Liver (tissue), 9 donors: ENCODE data around the gene SEMA3G. TPM values are rescaled to one million over a fixed set of nuclear protein-coding genes. Genes with fewer than 3 reads are reported as not detected.

Source experiments
- DNase-seq: peaks from one replicate; pipeline ENCODE4 v3.0.0-alpha.2; 2017; ENCODE audit warnings: low spot score
- H3K27ac ChIP-seq, 2 donors: one replicate each; pipeline ENCODE4 v1.7.0; 2013; ENCODE audit warnings: inconsistent platforms in 2 of 2, low read length in 2 of 2, control low read depth in 1 of 2, low read depth in 1 of 2, mild to moderate bottlenecking in 1 of 2
- H3K27me3 ChIP-seq, 4 donors: one replicate each; pipeline versions ENCODE4 v1.6.1 to v1.7.0; 2013; ENCODE audit warnings: low read length in 3 of 4, inconsistent platforms in 1 of 4, mild to moderate bottlenecking in 1 of 4, moderate library complexity in 1 of 4; ENCODE audit not compliant: control insufficient read depth in 4 of 4, insufficient read depth in 4 of 4
- H3K36me3 ChIP-seq, 4 donors: one replicate each; pipeline versions ENCODE4 v1.6.1 to v1.7.0; 2013; ENCODE audit warnings: low read length in 3 of 4, mild to moderate bottlenecking in 3 of 4, low read depth in 1 of 4, moderate library complexity in 1 of 4; ENCODE audit not compliant: control insufficient read depth in 4 of 4, insufficient read depth in 3 of 4
- H3K4me1 ChIP-seq, 4 donors: one replicate each; pipeline versions ENCODE4 v1.6.1 to v1.7.0; 2013; ENCODE audit warnings: low read length in 3 of 4, mild to moderate bottlenecking in 3 of 4, moderate library complexity in 1 of 4; ENCODE audit not compliant: control insufficient read depth in 4 of 4, insufficient read depth in 4 of 4
- H3K4me3 ChIP-seq, 3 donors: one replicate each; pipeline versions ENCODE4 v1.6.1 to v1.7.0; 2013; ENCODE audit warnings: low read length in 3 of 3, control low read depth in 1 of 3, low read depth in 1 of 3, mild to moderate bottlenecking in 1 of 3
- H3K9ac ChIP-seq, 2 donors: one replicate each; pipeline ENCODE4 v1.7.0; 2013; ENCODE audit warnings: low read length in 2 of 2, mild to moderate bottlenecking in 2 of 2, moderate library complexity in 2 of 2, control low read depth in 1 of 2, low read depth in 1 of 2
- H3K9me3 ChIP-seq, 4 donors: one replicate each; pipeline versions ENCODE4 v1.6.1 to v1.7.0; 2013; ENCODE audit warnings: low read length in 3 of 4; ENCODE audit not compliant: control insufficient read depth in 4 of 4
- EGR1 ChIP-seq, 2 donors: IDR thresholded peaks; 2 replicates each; pipeline ENCODE4 v1.6.1; 2016 to 2018; ENCODE audit warnings: antibody characterized with exemption in 2 of 2, low read depth in 2 of 2
- FOXA1 ChIP-seq: IDR thresholded peaks from 2 replicates; pipeline ENCODE4 v1.6.1; 2016; ENCODE audit warnings: antibody characterized with exemption
- FOXA2 ChIP-seq: IDR thresholded peaks from 2 replicates; pipeline ENCODE4 v1.6.1; 2016; ENCODE audit warnings: antibody characterized with exemption
- GABPA ChIP-seq, 2 donors: IDR thresholded peaks in 1 of 2; conservative IDR thresholded peaks in 1 of 2; 2 replicates each; pipeline ENCODE4 v1.6.1; 2016; ENCODE audit warnings: antibody characterized with exemption in 2 of 2, mild to moderate bottlenecking in 1 of 2, moderate library complexity in 1 of 2
- HNF4A ChIP-seq, 2 donors: conservative IDR thresholded peaks; 2 replicates each; pipeline ENCODE4 v1.6.1; 2016; ENCODE audit warnings: antibody characterized with exemption in 2 of 2, mild to moderate bottlenecking in 2 of 2
- HNF4G ChIP-seq: IDR thresholded peaks from 2 replicates; pipeline ENCODE4 v1.6.1; 2016; ENCODE audit warnings: antibody characterized with exemption
- JUND ChIP-seq, 2 donors: IDR thresholded peaks; 2 replicates each; pipeline ENCODE4 v1.6.1; 2016; ENCODE audit warnings: antibody characterized with exemption in 2 of 2
- NR2F2 ChIP-seq: IDR thresholded peaks from 2 replicates; pipeline ENCODE4 v1.6.1; 2016; ENCODE audit warnings: antibody characterized with exemption
- RAD21 ChIP-seq, 2 donors: IDR thresholded peaks; 2 replicates each; pipeline ENCODE4 v1.6.1; 2016; ENCODE audit warnings: antibody characterized with exemption in 2 of 2, mild to moderate bottlenecking in 2 of 2
- RXRA ChIP-seq, 2 donors: IDR thresholded peaks; 2 replicates each; pipeline ENCODE4 v1.6.1; 2017 to 2018; ENCODE audit warnings: antibody characterized with exemption in 2 of 2, mild to moderate bottlenecking in 1 of 2
- SP1 ChIP-seq: IDR thresholded peaks from 2 replicates; pipeline ENCODE4 v1.6.1; 2018; ENCODE audit warnings: antibody characterized with exemption, mild to moderate bottlenecking
- TAF1 ChIP-seq: conservative IDR thresholded peaks from 2 replicates; pipeline ENCODE4 v1.6.1; 2016; ENCODE audit warnings: antibody characterized with exemption, mild to moderate bottlenecking
- YY1 ChIP-seq: IDR thresholded peaks from 2 replicates; pipeline ENCODE4 v1.6.1; 2016; ENCODE audit warnings: antibody characterized with exemption, mild to moderate bottlenecking
- WGBS: extraction: QIAGEN DNeasy Blood & Tissue Kit; methylation state at CpG from one replicate; pipeline ENCODE4 v1.1.7; 2013; 5-methylcytosine and 5-hydroxymethylcytosine counted together
- polyA plus RNA-seq, 2 donors: library from polyadenylated mRNA; stranded (reverse) in 1 of 2; unstranded in 1 of 2; fragments of 200-250 nt in 1 of 2; fragments of >200 nt in 1 of 2; fragmentation: Nextera tagmentation in 1 of 2; extraction: Ambion mirVana in 1 of 2; gene quantifications; one replicate each; pipeline versions ENCODE4 v1.2.1 to v1.2.3, GENCODE V29; 2013 to 2015
- total RNA-seq, 2 donors: library from RNA; depleted of rRNA; stranded (reverse); fragments of >200 nt; gene quantifications; one replicate each; pipeline ENCODE4 v1.2.3, GENCODE V29; 2014
- TF ChIP-seq, protein P1 (sequence below): IDR thresholded peaks from 2 replicates; pipeline ENCODE4 v1.6.1; 2016; ENCODE audit warnings: antibody characterized with exemption, mild to moderate bottlenecking
- TF ChIP-seq, protein P2 (sequence below): IDR thresholded peaks from 2 replicates; pipeline ENCODE4 v1.6.1; 2016; ENCODE audit warnings: antibody characterized with exemption
- TF ChIP-seq, protein P3 (sequence below): IDR thresholded peaks from 2 replicates; pipeline ENCODE4 v1.6.1; 2016; ENCODE audit warnings: antibody characterized with exemption
- TF ChIP-seq, protein P4 (sequence below): IDR thresholded peaks from 2 replicates; pipeline ENCODE4 v1.6.1; 2016; ENCODE audit warnings: antibody characterized with exemption
- TF ChIP-seq, protein P5 (sequence below): fragments of 150-350 bp; IDR thresholded peaks from 2 replicates; pipeline ENCODE4 v1.5.1; 2017; ENCODE audit warnings: improper control_type of control experiment, low read depth, low read length; ENCODE audit not compliant: missing input control
- donor health status: healthy.
- donor health status: healthy.
- donor health status: healthy.
- donor health status: healthy.
- donor health status: healthy.

Gene SEMA3G
- total and polyA plus RNA-seq, 4 donors = 0.47 to 1.2 (median 0.74) TPM

DNA sequence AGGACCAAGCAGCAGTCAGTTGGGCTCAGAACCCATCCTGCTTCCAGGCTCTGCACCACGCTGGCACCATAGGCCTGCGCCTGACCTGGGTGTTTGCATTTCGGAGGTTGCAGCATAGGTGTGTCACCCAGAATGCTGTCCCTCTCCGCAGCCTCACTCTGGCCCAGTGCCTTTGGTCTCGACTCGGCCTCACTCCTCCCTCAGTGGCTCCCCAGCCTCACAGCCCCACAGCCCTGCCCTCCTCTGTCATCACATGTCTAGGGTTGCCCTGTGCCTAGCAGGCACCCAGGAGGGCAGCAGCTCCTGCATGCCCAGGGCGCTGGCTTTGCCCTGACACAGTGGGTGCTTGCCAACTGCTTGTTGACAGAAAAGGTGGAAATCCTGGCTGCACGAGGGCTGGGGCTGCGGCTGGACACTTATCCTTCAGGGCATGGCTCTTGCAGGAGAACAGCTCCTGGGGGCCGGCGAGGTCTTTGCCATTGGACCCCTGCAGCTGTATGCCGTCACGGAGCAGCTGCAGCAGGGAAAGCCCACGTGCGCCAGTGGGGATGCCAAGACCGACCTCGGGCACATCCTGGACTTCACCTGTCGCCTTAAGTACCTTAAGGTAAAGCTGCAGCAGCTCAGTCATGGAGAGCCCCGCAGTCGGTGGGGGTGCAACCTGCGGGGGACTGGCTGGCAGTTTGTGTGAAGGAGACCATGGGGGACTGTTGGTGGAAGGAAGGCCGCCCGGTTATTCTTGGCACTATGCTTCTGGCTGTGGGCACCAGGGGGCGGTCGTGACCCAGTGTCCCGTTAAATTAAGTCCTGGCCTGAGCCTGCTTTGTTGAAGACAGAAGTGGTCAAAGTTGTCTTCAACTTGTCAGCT lies 26.7 kb upstream of the SEMA3G start:
- Histone ChIP-seq H3K9ac (no peak overlapping the region), H3K27ac (peak overlapping the region; percentile 34 to 65), H3K9me3 (no peaks in the 10 kb centered on the region), H3K4me3 (no peak overlapping the region), H3K27me3 (no peaks in the 10 kb centered on the region), H3K4me1 (peaks cover 3 to 31% (median 24%) of the 10 kb centered on the region in 4 donors), H3K36me3 (peaks cover 3 to 25% (median 17%) of the 10 kb centered on the region in 4 donors)
- 34% methylated on average over 26 of the region's 26 CpGs for WGBS
- TF ChIP-seq YY1 = peak; percentile 75
- TF ChIP-seq HNF4A (conservative IDR thresholded peaks at IDR 0.05) = peak; percentile 61 to 86
- TF ChIP-seq RAD21 (IDR thresholded peaks at IDR 0.05) = peak; percentile 76 to 78
- TF ChIP-seq JUND (IDR thresholded peaks at IDR 0.05) = no peak
- TF ChIP-seq, protein P1, sequence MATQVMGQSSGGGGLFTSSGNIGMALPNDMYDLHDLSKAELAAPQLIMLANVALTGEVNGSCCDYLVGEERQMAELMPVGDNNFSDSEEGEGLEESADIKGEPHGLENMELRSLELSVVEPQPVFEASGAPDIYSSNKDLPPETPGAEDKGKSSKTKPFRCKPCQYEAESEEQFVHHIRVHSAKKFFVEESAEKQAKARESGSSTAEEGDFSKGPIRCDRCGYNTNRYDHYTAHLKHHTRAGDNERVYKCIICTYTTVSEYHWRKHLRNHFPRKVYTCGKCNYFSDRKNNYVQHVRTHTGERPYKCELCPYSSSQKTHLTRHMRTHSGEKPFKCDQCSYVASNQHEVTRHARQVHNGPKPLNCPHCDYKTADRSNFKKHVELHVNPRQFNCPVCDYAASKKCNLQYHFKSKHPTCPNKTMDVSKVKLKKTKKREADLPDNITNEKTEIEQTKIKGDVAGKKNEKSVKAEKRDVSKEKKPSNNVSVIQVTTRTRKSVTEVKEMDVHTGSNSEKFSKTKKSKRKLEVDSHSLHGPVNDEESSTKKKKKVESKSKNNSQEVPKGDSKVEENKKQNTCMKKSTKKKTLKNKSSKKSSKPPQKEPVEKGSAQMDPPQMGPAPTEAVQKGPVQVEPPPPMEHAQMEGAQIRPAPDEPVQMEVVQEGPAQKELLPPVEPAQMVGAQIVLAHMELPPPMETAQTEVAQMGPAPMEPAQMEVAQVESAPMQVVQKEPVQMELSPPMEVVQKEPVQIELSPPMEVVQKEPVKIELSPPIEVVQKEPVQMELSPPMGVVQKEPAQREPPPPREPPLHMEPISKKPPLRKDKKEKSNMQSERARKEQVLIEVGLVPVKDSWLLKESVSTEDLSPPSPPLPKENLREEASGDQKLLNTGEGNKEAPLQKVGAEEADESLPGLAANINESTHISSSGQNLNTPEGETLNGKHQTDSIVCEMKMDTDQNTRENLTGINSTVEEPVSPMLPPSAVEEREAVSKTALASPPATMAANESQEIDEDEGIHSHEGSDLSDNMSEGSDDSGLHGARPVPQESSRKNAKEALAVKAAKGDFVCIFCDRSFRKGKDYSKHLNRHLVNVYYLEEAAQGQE = no peak
- no peak for TF ChIP-seq TAF1
- TF ChIP-seq GABPA (IDR thresholded peaks at IDR 0.05 in 1 of 2, conservative IDR thresholded peaks at IDR 0.05 in 1 of 2) = peak in 1 of 2 donors; percentile 31
- TF ChIP-seq, protein P2, sequence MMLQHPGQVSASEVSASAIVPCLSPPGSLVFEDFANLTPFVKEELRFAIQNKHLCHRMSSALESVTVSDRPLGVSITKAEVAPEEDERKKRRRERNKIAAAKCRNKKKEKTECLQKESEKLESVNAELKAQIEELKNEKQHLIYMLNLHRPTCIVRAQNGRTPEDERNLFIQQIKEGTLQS = peak; percentile 44
- no peak for TF ChIP-seq HNF4G
- peak in 1 of 2 donors; percentile 75 for TF ChIP-seq EGR1 (IDR thresholded peaks at IDR 0.05; ENCODE audit: low read depth in 2 of 2)
- peak; percentile 99 for TF ChIP-seq FOXA2
- TF ChIP-seq, protein P3, sequence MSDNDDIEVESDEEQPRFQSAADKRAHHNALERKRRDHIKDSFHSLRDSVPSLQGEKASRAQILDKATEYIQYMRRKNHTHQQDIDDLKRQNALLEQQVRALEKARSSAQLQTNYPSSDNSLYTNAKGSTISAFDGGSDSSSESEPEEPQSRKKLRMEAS = no peak
- TF ChIP-seq, protein P4, sequence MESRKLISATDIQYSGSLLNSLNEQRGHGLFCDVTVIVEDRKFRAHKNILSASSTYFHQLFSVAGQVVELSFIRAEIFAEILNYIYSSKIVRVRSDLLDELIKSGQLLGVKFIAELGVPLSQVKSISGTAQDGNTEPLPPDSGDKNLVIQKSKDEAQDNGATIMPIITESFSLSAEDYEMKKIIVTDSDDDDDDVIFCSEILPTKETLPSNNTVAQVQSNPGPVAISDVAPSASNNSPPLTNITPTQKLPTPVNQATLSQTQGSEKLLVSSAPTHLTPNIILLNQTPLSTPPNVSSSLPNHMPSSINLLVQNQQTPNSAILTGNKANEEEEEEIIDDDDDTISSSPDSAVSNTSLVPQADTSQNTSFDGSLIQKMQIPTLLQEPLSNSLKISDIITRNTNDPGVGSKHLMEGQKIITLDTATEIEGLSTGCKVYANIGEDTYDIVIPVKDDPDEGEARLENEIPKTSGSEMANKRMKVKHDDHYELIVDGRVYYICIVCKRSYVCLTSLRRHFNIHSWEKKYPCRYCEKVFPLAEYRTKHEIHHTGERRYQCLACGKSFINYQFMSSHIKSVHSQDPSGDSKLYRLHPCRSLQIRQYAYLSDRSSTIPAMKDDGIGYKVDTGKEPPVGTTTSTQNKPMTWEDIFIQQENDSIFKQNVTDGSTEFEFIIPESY = no peak
- TF ChIP-seq, protein P5, sequence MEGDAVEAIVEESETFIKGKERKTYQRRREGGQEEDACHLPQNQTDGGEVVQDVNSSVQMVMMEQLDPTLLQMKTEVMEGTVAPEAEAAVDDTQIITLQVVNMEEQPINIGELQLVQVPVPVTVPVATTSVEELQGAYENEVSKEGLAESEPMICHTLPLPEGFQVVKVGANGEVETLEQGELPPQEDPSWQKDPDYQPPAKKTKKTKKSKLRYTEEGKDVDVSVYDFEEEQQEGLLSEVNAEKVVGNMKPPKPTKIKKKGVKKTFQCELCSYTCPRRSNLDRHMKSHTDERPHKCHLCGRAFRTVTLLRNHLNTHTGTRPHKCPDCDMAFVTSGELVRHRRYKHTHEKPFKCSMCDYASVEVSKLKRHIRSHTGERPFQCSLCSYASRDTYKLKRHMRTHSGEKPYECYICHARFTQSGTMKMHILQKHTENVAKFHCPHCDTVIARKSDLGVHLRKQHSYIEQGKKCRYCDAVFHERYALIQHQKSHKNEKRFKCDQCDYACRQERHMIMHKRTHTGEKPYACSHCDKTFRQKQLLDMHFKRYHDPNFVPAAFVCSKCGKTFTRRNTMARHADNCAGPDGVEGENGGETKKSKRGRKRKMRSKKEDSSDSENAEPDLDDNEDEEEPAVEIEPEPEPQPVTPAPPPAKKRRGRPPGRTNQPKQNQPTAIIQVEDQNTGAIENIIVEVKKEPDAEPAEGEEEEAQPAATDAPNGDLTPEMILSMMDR = peak; percentile 54
- peak; percentile 22 for TF ChIP-seq NR2F2
- peak; percentile 81 to 92 for TF ChIP-seq RXRA (IDR thresholded peaks at IDR 0.05)
- TF ChIP-seq SP1 = peak; percentile 69
- peak; percentile 99 for TF ChIP-seq FOXA1
- peak; percentile 77 for DNase-seq
